Stimulated activated CD4-positive, alpha-beta T cell treated with anti-CD3 and anti-CD28 coated beads, Interleukin-1b, Interleukin-23, amount 100 ng/mL, for 48 hours (primary cell): ENCODE measurements around the gene B4GALT2.
A peak's percentile ranks its signal among the peaks of the same experiment; 100 is the strongest.

ENCODE experiments used
- DNase-seq: peaks from one replicate; pipeline ENCODE4 v3.0.0-alpha.2; 2020

The B4GALT2 gene

DNA sequence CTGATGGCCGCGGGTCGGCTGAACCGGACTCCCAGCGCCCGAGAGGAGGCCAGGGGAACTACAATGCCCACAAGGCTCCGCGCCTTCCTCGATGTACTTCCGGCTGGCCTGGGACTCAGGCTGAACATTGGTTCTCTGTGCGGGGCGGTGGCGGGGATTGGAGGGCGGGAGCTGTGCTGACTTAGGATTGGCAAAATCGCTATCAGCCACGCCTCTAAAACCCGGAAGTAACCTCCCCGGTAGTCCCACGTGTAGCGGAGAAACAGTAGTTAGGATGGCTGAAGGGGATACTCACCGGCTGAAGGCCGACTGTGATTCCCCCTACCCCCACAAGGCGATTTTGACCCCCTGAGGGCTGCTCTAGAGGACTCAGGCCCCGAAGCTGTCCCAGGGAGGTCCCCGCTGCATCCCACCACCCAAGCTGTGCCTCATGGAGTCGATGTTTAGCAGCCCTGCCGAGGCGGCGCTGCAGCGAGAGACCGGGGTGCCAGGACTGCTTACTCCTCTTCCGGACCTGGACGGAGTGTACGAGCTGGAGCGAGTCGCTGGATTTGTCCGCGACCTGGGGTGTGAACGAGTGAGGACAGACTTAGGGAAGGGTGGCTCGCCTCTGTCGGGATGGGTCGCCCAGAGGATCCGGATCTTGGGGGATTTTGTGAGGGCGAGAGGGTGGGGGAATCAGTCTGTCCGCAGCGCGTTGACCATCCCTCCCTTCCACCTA lies 9.1 kb upstream of the B4GALT2 start, which contains the start of gene DPH2:
Gene DPH2, plus strand, starts transcription at position 265 of the 721 bp plus-strand sequence. Its CDS starts 166 bp downstream, at position 431.
- DNase-seq: peak; percentile 97

DNA sequence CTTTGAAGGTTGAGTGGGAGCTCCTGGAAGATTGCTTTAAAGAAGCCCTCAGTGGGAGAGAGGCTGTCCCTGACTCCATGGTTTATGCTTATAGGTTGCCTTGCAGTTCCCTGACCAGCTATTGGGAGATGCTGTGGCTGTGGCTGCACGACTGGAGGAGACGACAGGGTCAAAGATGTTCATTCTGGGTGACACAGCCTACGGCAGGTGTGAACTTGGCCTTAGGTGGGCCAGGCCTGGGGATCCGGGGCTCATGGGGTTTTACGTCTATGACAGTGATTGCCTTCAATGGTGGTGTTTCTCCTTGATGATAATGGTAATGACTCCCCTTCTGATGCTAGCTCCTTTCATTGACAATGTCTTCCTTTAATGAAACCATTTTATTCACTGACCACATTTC lies 8.5 kb upstream of the B4GALT2 start:
- no peak for DNase-seq

DNA sequence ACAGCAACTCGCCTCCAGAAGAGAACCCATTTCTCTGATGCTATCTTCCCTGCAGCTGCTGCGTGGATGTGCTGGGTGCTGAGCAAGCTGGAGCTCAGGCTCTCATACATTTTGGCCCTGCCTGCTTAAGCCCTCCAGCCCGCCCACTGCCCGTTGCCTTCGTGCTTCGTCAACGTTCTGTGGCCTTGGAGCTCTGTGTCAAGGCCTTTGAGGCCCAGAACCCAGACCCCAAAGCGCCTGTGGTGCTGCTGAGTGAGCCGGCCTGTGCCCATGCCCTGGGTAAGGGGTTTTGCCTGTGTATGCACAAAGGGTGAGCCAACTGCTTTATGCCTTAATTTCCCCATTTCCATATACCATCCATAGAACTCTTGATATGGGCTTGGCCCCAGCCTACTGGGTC lies 8.1 kb upstream of the B4GALT2 start:
- DNase-seq: no peak

DNA sequence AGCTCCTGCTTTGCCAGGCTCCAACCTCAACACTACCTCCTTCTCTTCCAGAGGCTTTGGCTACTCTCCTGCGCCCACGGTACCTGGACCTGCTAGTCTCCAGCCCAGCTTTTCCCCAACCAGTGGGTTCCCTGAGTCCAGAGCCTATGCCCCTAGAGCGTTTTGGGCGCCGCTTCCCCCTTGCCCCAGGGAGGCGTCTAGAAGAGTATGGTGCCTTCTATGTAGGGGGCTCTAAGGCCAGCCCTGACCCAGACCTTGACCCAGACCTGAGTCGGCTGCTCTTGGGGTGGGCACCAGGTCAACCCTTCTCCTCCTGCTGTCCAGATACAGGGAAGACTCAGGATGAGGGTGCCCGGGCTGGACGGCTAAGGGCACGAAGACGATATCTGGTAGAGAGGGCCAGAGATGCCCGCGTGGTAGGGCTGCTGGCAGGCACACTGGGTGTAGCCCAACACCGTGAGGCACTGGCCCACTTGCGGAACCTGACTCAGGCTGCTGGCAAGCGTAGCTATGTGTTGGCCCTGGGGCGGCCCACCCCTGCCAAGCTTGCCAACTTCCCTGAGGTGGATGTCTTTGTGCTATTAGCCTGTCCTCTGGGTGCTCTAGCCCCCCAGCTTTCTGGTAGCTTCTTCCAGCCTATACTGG lies 7.6 kb upstream of the B4GALT2 start:
- no peak for DNase-seq

DNA sequence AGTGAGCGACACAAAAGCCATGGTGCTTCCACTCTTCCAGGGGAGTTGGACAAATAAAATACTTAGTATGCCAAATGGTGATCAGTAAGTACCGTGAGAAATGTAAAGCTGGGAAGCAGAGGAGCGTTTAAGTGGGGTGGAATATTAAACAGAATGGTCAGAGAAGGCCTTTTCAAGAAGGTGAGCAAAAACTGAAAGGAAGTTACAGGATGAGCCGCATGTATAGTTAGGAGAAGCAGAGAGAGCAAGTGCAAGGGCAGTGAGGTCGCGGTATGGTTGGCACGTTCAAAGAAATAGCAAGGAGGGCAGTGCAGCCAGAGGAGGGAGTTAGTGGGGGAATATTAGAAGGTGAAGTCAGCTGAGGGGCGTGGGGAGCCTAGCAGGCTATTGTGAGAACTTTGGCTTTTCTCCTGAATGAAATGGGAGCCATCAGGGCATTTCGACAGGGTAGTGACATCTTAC lies 5.0 kb upstream of the B4GALT2 start:
- DNase-seq: no peak

DNA sequence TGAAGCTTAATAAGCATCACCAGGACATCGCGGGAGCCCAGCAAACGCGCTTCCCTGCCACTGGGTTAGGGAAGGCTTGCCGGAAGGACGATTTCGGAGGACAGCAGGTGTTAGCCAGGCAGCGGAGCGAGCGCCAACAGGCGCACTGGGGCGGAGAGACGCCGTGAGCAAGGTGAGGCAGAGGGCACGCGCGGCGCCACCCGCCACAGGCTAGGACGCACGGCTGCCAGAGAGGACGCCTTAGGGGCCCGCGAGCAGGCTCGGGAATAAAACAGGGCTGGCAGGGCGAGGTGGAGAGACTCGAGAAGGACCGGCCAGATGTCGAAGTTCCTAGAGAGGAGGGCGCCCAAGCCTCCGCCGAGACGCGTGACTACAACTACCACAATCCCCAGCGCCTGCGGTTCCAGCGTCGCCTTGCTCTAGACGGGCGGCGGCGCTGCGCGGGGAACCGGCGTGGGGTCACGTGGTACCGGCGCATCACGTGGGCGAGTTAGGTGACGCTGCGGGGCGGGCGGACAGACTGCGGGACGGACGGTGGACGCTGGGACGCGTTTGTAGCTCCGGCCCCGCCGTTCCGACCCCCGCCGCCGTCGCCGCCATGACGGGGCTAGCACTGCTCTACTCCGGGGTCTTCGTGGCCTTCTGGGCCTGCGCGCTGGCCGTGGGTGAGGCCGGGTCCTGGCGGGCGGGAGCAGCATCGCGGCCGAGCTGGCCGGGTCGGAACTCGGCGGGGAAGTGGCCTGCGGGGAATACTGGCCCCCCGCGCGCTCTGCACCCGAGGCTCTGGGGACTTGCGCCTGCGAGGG lies 4.4 kb upstream of the B4GALT2 start, which contains the start of gene ATP6V0B:
Gene ATP6V0B, plus strand, starts transcription at position 518 of the 806 bp plus-strand sequence. Its CDS starts 81 bp downstream, at position 599.
- DNase-seq: peak; percentile 94

DNA sequence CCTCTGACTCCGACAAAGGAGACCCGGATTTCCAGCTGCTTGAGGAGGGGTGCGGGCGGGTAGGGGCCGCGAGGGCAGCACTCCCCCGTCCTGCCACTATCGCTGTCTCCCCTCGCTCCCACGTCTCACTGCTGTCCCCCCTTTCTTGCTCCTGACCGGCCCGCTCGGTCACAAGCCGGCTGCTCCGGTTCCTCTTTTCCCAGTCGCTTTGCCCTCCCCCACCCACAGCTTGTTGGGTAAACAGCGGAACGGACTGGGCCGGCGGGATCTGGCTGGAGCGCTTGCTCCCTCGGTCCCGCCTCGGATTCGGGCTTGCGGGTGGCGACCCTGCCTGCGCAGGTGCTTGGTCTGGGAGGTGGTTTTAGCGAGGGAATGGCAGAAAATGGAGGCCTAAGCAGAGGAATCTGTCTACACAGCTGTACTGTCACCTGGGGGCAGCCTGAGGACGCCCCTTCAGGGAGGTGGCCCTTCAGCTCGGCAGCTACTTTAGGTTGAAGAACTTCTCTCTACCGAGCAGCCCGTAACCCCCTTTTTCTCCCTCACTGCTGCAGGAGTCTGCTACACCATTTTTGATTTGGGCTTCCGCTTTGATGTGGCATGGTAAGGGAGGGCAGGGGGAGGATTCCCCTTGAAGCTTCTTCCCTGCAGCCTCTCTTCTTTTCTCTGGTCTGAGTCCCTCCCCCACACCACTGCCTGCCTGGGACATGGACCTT lies 3.6 kb upstream of the B4GALT2 start:
- DNase-seq: peak; percentile 14

DNA sequence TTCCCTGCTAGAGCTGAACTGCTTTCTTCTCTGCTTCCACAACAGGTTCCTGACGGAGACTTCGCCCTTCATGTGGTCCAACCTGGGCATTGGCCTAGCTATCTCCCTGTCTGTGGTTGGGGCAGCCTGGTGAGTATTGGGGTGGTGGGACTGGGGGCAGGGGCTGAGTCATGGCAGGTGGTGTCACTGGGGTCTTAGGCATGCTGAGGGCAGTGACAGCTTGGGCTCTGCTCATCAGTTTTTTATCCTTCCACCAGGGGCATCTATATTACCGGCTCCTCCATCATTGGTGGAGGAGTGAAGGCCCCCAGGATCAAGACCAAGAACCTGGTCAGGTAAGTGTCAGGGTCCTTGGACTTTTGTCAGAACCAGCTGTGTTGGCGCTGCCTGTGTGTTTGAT lies 3.0 kb upstream of the B4GALT2 start:
- no peak for DNase-seq

DNA sequence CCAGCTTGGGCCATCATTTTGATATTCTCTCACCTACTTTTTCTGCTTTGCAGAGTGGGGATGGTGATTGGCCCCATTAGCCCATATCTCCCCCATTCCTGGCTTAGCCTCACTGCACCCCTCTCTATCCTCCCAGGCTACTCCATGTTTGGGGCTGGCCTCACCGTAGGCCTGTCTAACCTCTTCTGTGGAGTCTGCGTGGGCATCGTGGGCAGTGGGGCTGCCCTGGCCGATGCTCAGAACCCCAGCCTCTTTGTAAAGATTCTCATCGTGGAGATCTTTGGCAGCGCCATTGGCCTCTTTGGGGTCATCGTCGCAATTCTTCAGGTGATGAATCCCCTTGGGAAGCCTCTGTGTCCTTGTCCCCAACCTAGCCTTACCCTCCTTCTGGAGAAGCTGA lies 2.1 kb upstream of the B4GALT2 start:
- DNase-seq: no peak

DNA sequence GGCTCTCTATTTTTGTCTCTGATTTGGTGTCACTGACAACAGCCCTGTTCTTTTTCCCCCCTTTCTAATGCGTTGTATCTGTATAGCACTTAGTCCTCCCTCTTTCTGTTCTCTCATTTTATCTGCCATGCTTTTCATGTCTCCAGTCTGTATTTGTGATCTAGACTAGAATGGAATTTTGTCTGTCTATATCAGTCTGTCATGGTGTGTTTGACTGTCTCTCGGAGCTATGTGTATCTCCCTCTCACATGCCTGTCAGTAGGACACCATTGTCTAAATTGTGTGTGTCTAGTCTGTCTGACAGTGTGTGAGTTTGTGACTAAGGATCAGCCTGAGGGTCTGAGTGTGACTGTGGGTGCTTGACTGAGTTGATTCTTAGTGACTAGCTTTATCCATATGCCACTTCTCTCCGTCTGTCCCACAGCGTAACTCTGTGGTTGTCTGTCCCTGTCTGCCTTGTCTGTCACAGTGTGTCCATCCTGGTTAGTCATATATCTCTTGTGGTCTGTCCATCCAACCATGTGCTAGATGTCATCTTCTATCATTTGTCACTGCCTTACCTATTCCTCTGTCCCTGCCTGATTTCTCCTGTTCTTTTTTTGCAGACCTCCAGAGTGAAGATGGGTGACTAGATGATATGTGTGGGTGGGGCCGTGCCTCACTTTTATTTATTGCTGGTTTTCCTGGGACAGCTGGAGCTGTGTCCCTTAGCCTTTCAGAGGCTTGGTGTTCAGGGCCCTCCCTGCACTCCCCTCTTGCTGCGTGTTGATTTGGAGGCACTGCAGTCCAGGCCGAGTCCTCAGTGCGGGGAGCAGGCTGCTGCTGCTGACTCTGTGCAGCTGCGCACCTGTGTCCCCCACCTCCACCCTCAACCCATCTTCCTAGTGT lies 1.4 kb upstream of the B4GALT2 start:
- no peak for DNase-seq

DNA sequence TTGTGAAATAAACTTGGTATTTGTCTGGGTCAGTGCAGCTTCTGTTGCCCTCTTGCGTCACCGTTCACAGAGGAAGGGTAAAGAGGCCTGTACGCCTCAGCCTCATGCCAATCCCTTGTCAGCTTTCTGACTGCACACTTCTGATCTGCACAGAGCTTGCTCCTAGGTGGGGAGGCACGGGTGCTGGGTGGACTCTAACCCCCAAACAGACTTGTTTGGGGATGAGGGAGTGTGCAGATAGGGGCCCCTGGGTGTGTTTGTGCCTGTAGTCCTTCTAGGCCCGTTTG lies 803 bp upstream of the B4GALT2 start:
- no peak for DNase-seq

DNA sequence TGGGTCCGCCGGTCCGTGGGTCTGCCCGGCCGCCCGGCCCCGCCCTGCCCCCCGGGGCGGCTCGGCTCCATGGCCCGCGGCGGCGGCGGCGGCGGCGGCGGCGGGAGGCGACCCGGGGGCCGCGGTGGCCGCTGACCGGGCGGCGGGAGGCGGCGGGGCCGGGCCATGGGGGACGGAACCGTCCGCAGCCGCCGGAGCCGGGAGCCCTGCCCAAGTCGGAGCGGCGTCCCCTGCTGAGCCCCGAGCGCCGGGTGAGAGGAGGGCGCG lies 184 bp downstream of the B4GALT2 start:
- no peak for DNase-seq

DNA sequence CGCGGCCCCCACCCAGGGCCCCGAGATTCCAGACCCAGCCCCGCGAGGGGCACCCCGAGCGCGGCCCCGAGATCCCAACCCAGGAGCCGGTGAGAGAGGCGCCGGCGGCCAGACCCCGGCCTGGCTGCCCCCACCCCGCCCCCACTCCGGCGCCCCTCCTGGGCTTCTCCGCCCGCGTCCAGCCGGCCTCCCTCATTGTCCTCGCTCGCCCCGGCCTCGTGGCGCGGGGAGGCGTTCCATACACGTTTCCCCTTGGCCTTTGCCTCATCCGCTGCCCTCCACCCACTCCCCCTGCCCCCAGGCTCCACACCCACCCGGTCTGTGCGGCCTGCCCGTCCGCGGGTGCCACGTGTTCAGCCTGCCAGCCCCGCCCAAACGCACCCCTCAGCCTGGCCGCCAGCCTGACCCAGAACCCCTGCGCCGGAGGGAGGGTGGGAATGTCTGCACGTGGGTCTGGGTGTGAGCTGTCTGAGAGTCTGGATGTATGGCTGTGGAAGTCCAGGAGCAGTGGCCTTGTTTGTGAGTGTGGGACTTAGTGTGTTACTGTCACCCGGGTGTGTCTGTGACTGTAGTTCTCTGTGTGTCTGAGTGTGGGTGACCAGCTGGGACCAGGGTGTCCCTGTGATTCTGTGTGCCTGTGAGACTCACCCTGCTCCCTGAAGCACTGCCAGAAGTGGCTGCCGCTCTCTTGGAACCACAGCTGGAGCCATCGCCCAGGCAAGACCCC lies 681 bp downstream of the B4GALT2 start:
- DNase-seq: peak; percentile 39

DNA sequence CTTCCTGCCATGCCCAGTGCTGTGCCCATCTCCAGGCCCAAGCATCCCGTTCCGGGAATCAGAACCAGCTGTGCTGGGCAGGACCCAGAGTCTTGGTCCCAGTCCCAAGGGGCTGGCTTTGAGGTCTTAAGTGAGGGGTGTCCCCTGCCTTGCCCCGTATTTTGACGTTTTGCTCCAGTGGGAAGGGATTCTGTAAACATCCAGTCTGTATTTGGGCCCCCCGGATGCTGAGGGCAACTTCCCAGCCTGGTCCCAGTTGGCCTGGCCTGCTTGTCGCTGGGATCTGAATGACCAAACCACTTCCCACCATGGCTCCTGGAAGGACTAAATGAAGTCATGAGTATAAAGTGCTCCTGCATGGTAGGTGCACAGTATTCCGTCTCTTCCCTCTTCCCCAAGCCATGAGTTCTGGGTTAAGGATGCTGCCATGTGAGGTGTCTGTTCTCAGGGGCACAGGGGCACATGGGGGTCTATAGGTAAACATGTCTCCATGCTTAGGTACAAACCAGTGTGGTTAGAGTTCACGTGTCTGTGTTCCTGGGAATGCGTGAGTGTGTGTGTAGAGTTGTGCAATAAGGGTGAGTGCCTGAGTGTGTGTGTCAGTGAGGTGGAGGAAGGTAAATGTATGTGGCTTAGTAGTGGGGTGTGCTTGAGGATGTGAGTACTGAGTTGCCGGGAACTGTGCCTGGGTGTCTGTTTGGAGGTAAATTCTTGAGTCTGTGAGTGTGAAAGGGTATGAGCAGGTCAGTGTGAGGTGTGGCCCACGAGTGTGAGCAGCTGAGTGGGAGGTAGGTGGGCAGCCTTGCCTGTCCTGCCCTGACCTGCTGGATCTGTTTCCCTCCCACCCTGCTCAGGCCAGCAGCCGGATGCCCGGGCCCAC lies 1.5 kb downstream of the B4GALT2 start:
- DNase-seq: no peak

DNA sequence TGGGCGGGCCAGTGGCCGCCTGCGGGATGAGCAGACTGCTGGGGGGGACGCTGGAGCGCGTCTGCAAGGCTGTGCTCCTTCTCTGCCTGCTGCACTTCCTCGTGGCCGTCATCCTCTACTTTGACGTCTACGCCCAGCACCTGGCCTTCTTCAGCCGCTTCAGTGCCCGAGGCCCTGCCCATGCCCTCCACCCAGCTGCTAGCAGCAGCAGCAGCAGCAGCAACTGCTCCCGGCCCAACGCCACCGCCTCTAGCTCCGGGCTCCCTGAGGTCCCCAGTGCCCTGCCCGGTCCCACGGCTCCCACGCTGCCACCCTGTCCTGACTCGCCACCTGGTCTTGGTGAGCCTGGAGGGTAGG lies 2.1 kb downstream of the B4GALT2 start:
- no peak for DNase-seq

DNA sequence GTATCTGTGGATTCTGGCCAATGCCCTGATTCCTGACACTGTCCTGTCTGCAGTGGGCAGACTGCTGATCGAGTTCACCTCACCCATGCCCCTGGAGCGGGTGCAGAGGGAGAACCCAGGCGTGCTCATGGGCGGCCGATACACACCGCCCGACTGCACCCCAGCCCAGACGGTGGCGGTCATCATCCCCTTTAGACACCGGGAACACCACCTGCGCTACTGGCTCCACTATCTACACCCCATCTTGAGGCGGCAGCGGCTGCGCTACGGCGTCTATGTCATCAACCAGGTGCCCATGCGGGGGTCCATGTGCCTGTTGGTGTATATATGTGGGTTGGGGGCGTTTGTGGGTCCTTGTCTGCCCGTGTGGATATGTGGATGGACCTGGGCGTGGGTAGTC lies 2.6 kb downstream of the B4GALT2 start:
- DNase-seq: no peak

DNA sequence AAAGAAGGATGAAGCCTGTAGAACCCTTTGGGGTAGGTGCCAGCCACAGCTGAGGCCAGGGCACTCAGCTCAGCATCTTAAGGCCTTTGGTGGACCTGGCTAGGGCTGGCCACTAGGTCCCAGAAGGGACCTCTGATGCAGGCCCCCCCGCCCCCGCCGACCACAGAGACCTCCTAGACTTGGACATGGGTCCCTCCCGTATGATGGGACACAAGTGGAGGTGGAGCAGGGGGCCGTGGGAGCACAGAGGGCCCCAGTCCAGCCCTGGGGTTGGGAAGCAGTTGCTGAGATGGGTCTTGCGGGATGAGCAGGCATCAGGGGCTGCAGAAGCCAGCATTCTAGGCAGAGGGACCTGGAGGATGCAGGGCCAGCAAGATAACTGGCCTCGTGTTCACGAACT lies 3.2 kb downstream of the B4GALT2 start:
- DNase-seq: no peak

DNA sequence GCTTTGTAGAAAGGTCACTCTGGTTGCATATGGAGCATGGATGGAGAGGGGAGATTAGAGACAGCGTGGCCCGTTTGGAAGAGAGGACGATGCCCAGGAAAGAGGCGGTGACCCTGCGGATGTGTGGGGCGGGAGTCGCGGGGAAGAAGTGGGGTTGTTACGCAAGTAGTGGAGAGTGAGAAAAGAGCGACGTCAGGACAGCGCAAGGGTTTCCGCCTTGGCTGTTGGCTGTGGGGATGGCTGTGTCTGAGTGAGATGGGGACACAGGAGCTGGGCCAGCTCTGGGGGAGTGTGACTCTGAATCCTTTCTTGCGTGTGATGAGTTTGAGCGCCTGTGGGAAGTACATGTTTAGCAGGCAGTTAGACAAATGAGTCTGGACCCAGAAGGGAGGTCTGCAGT lies 3.8 kb downstream of the B4GALT2 start:
- DNase-seq: no peak

DNA sequence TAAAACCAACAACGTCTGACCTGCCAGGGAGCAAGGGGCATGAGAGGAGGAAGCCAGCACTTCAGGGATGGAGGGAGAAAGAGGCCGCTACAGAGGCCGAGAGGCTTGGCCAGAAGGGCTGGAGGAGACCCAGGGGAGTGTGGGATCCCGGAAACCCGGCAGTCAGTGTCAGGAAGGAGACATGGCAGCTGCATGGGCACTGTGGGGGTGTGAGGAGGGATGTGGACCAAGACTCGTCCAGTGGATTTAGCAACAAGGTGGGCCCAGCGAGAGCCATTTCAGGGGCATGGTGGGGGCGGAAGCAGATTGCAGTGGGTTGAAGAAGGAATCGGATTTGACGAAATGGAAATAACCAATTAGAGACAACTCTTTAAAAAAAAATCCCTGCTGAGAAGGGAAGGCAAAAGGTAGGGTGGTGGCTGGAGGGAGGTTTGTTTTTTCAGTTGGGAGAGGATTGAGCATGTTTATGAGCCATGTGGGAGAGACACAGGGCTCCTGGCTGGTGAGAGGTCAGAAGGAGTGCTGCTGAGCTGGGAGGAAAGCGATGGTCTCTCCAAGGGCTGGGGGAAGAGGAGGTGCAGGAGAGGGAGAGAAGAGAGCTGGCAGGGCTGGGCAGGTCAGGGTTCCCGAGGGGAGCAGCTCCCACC lies 4.4 kb downstream of the B4GALT2 start:
- no peak for DNase-seq

DNA sequence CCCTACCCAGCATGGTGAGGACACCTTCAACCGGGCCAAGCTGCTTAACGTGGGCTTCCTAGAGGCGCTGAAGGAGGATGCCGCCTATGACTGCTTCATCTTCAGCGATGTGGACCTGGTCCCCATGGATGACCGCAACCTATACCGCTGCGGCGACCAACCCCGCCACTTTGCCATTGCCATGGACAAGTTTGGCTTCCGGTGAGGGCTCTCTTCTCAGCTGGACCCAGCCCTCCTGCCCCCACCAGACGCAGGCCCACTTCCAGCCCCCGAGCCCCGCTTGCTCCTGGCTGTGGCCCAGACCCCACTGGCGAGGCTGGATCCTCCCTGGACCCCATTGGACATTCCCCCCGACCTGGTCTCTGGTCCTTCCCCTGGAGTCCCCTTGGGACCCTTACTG lies 5.8 kb downstream of the B4GALT2 start:
- no peak for DNase-seq
